Measurements from ENCODE around the gene ELMOD3. TPM values are rescaled to one million over a fixed set of nuclear protein-coding genes. Genes with fewer than 3 reads are reported as not detected.
A peak's percentile ranks its signal among the peaks of the same experiment; 100 is the strongest.
"Not testable (repeated sequence)": the region's sequence is repeated elsewhere in the genome, so short reads cannot be mapped to it uniquely, and the experiment has no call there.

Gene ELMOD3
- total RNA-seq, 3 donors from 2014 or later = 18.1 to 29.8 (median 23.0) TPM

DNA sequence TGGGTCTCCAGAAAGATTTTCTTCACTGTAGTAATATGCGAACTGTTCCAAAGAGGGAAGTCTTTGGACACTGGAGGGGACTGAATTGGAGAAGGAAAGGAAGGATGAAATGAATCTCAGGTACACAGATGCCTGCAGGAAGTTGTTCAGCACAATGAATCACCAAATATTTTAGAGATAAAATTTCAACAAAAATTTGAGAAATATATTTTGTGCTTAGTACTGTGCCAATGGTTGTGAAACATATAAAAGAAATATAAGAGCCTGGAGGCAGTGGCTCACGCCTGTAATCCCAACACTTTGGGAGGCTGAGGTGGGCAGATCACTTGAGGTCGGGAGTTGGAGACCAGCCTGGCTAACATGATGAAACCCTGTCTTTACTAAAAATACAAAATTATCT lies 3.2 kb downstream of the ELMOD3 start:
- H3K4me1 ChIP-seq (ENCODE audit: low read depth) = peaks cover 7% of the 10 kb centered on the region
- ATAC-seq (no peak), DNase-seq (no peak)
- intact Hi-C loops (cut with DNase I, micrococcal nuclease) = no loop called here
- TF ChIP-seq, protein P1, sequence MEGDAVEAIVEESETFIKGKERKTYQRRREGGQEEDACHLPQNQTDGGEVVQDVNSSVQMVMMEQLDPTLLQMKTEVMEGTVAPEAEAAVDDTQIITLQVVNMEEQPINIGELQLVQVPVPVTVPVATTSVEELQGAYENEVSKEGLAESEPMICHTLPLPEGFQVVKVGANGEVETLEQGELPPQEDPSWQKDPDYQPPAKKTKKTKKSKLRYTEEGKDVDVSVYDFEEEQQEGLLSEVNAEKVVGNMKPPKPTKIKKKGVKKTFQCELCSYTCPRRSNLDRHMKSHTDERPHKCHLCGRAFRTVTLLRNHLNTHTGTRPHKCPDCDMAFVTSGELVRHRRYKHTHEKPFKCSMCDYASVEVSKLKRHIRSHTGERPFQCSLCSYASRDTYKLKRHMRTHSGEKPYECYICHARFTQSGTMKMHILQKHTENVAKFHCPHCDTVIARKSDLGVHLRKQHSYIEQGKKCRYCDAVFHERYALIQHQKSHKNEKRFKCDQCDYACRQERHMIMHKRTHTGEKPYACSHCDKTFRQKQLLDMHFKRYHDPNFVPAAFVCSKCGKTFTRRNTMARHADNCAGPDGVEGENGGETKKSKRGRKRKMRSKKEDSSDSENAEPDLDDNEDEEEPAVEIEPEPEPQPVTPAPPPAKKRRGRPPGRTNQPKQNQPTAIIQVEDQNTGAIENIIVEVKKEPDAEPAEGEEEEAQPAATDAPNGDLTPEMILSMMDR (IDR thresholded peaks at IDR 0.05) = no peak
- H3K9me3 ChIP-seq = no peaks in the 10 kb centered on the region
- H3K4me3 ChIP-seq = no peak overlapping the region
- no peaks in the 10 kb centered on the region for H3K36me3 ChIP-seq (ENCODE audit: low read depth)

DNA sequence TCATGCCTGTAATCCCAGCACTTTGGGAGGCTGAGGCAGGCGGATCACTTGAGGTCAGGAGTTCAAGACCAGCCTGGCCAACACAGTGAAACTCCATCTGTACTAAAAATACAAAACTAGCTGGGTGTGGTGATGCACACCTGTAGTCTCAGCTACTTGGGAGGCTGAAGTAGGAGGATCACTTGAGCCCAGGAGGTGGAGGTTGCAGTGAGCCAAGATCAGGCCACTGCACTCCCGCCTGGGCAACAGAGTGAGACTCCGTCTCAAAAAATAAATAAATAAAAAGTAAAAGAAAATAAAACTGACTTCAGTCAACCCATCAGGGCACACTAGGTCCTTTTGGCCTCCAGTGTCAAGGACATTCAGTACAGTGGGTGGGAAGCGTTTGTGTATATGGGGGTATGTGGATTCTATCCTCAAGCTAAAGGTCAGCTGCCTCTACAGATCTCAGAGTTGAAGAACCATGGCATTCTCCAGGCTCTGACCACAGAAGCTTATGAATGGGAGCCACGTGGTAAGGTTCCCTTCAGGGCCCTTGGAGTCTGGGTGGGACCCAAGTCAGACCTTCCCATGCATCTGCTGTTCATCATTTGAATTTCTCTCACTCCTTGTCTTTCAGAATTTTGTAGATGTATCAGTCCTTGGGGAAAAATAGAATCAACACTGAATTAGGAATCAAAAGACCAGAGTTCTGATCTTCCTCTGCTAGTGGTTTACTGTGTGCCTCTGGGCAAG lies 8.3 kb downstream of the ELMOD3 start:
- H3K4me3 ChIP-seq; ATAC-seq; H3K36me3 ChIP-seq (ENCODE audit: low read depth); DNase-seq; H3K9me3 ChIP-seq; intact Hi-C loops (cut with DNase I, micrococcal nuclease); H3K4me1 ChIP-seq (ENCODE audit: low read depth): not testable (repeated sequence)

DNA sequence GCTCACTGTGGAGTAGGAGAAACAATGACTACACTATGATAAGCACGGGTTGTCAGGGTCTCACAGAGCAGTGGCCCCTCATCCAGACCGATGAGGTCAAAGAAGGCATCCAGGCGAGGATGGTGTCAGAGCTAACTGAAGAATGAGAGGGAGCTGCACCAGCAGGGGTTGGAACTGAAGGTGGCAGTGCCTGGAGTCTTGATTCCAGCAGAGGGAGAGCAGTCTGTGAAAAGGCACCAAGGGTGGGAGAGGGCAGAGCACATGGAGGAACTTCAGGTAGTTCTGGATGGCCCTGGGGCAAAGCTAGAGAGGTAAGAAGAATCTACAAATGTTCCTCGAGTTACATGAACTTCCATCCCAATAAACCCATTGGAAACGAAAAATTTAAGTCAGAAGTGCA lies 12.6 kb downstream of the ELMOD3 start:
- intact Hi-C loops (cut with DNase I, micrococcal nuclease) = no loop called here
- Histone ChIP-seq H3K36me3 (ENCODE audit: low read depth) (no peaks in the 10 kb centered on the region), H3K9me3 (no peaks in the 10 kb centered on the region), H3K4me3 (no peak overlapping the region), H3K4me1 (ENCODE audit: low read depth) (no peaks in the 10 kb centered on the region)
- DNase-seq = no peak
- TF ChIP-seq, protein P1 (IDR thresholded peaks at IDR 0.05) = no peak
- no peak for ATAC-seq

DNA sequence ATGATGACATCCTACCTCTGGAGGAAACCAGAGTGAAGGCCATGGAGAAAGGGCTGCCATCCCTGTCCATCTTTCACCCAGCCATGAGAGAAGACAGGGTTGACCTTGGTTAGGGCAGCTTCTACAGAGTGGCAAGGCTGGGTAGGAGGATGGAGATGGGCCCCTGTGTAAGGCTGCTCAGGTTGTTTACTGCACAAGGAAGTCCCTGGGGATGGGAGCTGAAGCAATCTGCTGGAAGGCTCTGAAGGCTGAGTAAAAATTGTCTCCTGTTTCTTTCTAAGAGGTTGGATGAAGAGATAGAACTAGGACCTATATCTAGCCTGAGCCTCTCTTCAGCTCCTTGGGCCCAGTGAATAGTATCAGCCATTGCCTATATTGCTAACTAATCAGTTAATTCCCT lies 14.4 kb downstream of the ELMOD3 start:
- H3K9me3 ChIP-seq = no peaks in the 10 kb centered on the region
- no peaks in the 10 kb centered on the region for H3K36me3 ChIP-seq (ENCODE audit: low read depth)
- peak; percentile 43 for ATAC-seq
- TF ChIP-seq, protein P1 (IDR thresholded peaks at IDR 0.05) = no peak
- no peaks in the 10 kb centered on the region for H3K4me1 ChIP-seq (ENCODE audit: low read depth)
- no peak for DNase-seq
- no peak overlapping the region for H3K4me3 ChIP-seq
- intact Hi-C loops (cut with DNase I, micrococcal nuclease) = no loop called here

DNA sequence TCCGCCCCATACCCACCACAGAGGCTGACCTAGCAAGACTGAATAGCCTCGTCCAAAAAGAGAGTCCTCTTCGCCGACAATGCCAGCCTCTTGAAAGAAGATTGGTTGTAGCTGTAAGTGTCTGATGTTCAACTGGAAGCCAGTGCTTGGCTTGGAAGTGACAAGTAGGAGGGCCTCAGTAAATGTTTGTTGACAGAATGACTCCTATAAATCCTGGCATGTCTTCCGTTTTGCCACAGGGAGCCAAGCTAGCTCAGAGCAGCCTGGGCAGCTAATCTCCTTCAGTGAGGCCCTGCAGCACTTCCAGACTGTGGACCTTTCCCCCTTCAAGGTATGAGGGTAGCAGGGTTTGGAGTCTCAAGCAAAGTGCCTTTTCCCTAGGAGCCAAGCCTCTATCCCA lies 14.9 kb downstream of the ELMOD3 start:
- intact Hi-C loops (cut with DNase I, micrococcal nuclease) = no loop called here
- Histone ChIP-seq H3K4me3 (no peak overlapping the region), H3K4me1 (ENCODE audit: low read depth) (no peaks in the 10 kb centered on the region), H3K36me3 (ENCODE audit: low read depth) (no peaks in the 10 kb centered on the region), H3K9me3 (no peaks in the 10 kb centered on the region)
- TF ChIP-seq, protein P1 (IDR thresholded peaks at IDR 0.05) = no peak
- ATAC-seq (peak; percentile 93), DNase-seq (peak in 2 of 3 donors; percentile 40 to 59)

DNA sequence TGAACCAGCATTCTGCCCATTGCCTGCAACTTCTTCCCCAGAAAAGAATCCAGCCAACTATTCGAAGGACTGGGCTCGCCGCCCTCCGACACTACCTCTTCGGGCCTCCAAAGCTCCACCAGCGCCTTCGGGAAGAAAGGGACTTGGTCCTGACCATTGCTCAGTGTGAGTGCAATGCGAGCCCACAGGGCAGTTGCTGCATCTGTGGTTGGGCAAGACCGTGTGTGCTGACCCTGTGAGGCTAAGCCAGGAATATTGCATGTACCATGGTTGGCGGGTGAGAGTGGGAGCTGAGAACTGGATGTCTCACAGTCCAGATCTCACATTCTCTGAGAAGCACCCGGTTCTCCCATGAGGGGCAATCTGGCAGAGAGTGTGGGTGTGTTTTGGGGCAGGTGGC lies 16.5 kb downstream of the ELMOD3 start:
- intact Hi-C loops (cut with DNase I, micrococcal nuclease) = no loop called here
- no peak overlapping the region for H3K4me3 ChIP-seq
- H3K36me3 ChIP-seq (ENCODE audit: low read depth) = no peaks in the 10 kb centered on the region
- H3K4me1 ChIP-seq (ENCODE audit: low read depth) = no peaks in the 10 kb centered on the region
- ATAC-seq (no peak), DNase-seq (no peak)
- H3K9me3 ChIP-seq = no peaks in the 10 kb centered on the region
- TF ChIP-seq, protein P1 (IDR thresholded peaks at IDR 0.05) = no peak

All from mucosa of descending colon (tissue), 3 donors.